ENCODE measurements around the gene MFRP. TPM values are rescaled to one million over a fixed set of nuclear protein-coding genes. Genes with fewer than 3 reads are reported as not detected.

MFRP gene
- total and polyA plus RNA-seq, 9 of the 15 experiments (the other 6 are each of a cell fraction or from before 2014, with no cell fraction given), result not detected

GRCh38 chr11:119381181-119381988, 34.9 kb upstream of the MFRP start, which contains the start of gene USP2 (continued):
- TF ChIP-seq, protein P1, sequence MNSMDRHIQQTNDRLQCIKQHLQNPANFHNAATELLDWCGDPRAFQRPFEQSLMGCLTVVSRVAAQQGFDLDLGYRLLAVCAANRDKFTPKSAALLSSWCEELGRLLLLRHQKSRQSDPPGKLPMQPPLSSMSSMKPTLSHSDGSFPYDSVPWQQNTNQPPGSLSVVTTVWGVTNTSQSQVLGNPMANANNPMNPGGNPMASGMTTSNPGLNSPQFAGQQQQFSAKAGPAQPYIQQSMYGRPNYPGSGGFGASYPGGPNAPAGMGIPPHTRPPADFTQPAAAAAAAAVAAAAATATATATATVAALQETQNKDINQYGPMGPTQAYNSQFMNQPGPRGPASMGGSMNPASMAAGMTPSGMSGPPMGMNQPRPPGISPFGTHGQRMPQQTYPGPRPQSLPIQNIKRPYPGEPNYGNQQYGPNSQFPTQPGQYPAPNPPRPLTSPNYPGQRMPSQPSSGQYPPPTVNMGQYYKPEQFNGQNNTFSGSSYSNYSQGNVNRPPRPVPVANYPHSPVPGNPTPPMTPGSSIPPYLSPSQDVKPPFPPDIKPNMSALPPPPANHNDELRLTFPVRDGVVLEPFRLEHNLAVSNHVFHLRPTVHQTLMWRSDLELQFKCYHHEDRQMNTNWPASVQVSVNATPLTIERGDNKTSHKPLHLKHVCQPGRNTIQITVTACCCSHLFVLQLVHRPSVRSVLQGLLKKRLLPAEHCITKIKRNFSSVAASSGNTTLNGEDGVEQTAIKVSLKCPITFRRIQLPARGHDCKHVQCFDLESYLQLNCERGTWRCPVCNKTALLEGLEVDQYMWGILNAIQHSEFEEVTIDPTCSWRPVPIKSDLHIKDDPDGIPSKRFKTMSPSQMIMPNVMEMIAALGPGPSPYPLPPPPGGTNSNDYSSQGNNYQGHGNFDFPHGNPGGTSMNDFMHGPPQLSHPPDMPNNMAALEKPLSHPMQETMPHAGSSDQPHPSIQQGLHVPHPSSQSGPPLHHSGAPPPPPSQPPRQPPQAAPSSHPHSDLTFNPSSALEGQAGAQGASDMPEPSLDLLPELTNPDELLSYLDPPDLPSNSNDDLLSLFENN (IDR thresholded peaks at IDR 0.05; ENCODE audit: low read depth in 2 of 2, low read length in 2 of 2), result no peak
- TF ChIP-seq PML (IDR thresholded peaks at IDR 0.05; ENCODE audit: low read length) (no peak), FOXM1 (IDR thresholded peaks at IDR 0.05; ENCODE audit: low read depth) (no peak), FOXM1 (CRISPR knock-in tag; IDR thresholded peaks at IDR 0.05; ENCODE audit: low read depth) (0 out of 2 replicates have a peak, but pooled peaks have one; percentile 52), U2AF2 (optimal IDR thresholded peaks at IDR 0.05; ENCODE audit: low read depth, low read length) (no peak), MNT (conservative IDR thresholded peaks at IDR 0.05) (peak; percentile 100), ATF1 (CRISPR knock-in tag; IDR thresholded peaks at IDR 0.05) (peak; percentile 71), ATF1 (tag; IDR thresholded peaks at IDR 0.05) (peak; percentile 98), FOXA3 (CRISPR knock-in tag; conservative IDR thresholded peaks at IDR 0.05 in 1 of 2, IDR thresholded peaks at IDR 0.05 in 1 of 2) (peak in 1 of 2 experiments; percentile 60; a peak in 1 of 4 replicates), CCNT2 (IDR thresholded peaks at IDR 0.05; ENCODE audit: borderline replicate concordance, extremely low read depth, insufficient read length, low read depth, low read length) (peak; percentile 71), CTBP1 (IDR thresholded peaks at IDR 0.05; ENCODE audit: borderline replicate concordance) (peak; percentile 84), ZNF79 (CRISPR knock-in tag; IDR thresholded peaks at IDR 0.05; ENCODE audit: low read depth) (no peak), SAP30 (IDR thresholded peaks at IDR 0.05; ENCODE audit: borderline replicate concordance, insufficient read depth, low read depth, low read length, poor library complexity, severe bottlenecking) (peak; percentile 99), BRD4 (IDR thresholded peaks at IDR 0.05) (no peak)
- TF ChIP-seq, protein P2, sequence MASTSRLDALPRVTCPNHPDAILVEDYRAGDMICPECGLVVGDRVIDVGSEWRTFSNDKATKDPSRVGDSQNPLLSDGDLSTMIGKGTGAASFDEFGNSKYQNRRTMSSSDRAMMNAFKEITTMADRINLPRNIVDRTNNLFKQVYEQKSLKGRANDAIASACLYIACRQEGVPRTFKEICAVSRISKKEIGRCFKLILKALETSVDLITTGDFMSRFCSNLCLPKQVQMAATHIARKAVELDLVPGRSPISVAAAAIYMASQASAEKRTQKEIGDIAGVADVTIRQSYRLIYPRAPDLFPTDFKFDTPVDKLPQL (IDR thresholded peaks at IDR 0.05; ENCODE audit: extremely low read depth, insufficient read length), result no peak
- TF ChIP-seq, protein P3, sequence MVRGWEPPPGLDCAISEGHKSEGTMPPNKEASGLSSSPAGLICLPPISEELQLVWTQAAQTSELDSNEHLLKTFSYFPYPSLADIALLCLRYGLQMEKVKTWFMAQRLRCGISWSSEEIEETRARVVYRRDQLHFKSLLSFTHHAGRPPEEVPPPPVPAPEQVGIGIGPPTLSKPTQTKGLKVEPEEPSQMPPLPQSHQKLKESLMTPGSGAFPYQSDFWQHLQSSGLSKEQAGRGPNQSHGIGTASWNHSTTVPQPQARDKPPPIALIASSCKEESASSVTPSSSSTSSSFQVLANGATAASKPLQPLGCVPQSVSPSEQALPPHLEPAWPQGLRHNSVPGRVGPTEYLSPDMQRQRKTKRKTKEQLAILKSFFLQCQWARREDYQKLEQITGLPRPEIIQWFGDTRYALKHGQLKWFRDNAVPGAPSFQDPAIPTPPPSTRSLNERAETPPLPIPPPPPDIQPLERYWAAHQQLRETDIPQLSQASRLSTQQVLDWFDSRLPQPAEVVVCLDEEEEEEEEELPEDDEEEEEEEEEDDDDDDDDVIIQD (CRISPR knock-in tag; IDR thresholded peaks at IDR 0.05), result no peak
- TF ChIP-seq, protein P4, sequence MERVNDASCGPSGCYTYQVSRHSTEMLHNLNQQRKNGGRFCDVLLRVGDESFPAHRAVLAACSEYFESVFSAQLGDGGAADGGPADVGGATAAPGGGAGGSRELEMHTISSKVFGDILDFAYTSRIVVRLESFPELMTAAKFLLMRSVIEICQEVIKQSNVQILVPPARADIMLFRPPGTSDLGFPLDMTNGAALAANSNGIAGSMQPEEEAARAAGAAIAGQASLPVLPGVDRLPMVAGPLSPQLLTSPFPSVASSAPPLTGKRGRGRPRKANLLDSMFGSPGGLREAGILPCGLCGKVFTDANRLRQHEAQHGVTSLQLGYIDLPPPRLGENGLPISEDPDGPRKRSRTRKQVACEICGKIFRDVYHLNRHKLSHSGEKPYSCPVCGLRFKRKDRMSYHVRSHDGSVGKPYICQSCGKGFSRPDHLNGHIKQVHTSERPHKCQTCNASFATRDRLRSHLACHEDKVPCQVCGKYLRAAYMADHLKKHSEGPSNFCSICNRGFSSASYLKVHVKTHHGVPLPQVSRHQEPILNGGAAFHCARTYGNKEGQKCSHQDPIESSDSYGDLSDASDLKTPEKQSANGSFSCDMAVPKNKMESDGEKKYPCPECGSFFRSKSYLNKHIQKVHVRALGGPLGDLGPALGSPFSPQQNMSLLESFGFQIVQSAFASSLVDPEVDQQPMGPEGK (CRISPR knock-in tag; IDR thresholded peaks at IDR 0.05; ENCODE audit: borderline replicate concordance), result no peak

All from K562 (cell line).